Effector memory CD8-positive, alpha-beta T cell (primary cell): ENCODE data around the gene EPHA8.

ENCODE experiments used
- ATAC-seq: fragments of 150-1000 bp; cut with Tn5 transposase; replicated peaks from 2 replicates; pipeline ENCODE4 v1.10.0; 2021; ENCODE audit warnings: mild to moderate bottlenecking, moderate library complexity
- DNase-seq, 3 experiments: peaks; one replicate each; pipeline ENCODE4 v3.0.0; 2021
- H3K27ac Mint-ChIP-seq, 2 donors: one replicate each; pipeline ENCODE4 v1.8.0; 2022; ENCODE audit warnings: mild to moderate bottlenecking in 2 of 2, mixed read lengths in 2 of 2, moderate library complexity in 2 of 2
- H3K27me3 Mint-ChIP-seq, 2 donors: one replicate each; pipeline ENCODE4 v1.8.0; 2022; ENCODE audit warnings: mixed read lengths in 2 of 2
- H3K36me3 Mint-ChIP-seq: one replicate; pipeline ENCODE4 v1.8.0; 2022; ENCODE audit warnings: mild to moderate bottlenecking, moderate library complexity, mixed read lengths; ENCODE audit not compliant: insufficient read depth
- H3K4me1 Mint-ChIP-seq, 2 donors: one replicate each; pipeline ENCODE4 v1.8.0; 2022; ENCODE audit warnings: low read depth in 2 of 2, mixed read lengths in 2 of 2
- H3K4me3 Mint-ChIP-seq, 2 donors: one replicate each; pipeline ENCODE4 v1.8.0; 2022; ENCODE audit warnings: mild to moderate bottlenecking in 2 of 2, mixed read lengths in 2 of 2, moderate library complexity in 2 of 2
- H3K9me3 Mint-ChIP-seq, 2 donors: one replicate each; pipeline ENCODE4 v1.8.0; 2022; ENCODE audit warnings: mixed read lengths in 2 of 2

EPHA8 gene

DNA sequence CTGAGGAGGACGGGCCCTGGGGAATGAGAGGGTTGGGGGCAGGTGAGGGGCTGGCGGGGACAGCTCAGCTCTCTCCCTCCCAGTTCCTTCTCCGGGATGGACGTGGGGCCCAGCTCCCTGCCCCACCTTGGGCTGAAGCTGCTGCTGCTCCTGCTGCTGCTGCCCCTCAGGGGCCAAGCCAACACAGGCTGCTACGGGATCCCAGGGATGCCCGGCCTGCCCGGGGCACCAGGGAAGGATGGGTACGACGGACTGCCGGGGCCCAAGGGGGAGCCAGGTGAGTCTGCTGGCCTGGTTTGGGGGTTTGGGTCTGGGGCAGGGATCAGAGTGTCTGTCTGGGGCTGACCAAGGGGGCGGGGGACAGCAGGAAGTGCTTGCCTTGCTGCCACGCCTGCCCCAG is 80.6 kb downstream of the EPHA8 start:
- DNase-seq = no peak
- H3K4me1 Mint-ChIP-seq = no peaks in the 10 kb centered on the region
- no peak overlapping the region for H3K4me3 Mint-ChIP-seq
- H3K36me3 Mint-ChIP-seq = no peaks in the 10 kb centered on the region
- H3K27me3 Mint-ChIP-seq = peaks cover 20 to 75% of the 10 kb centered on the region in 2 donors
- no peak for ATAC-seq
- no peak overlapping the region for H3K27ac Mint-ChIP-seq
- H3K9me3 Mint-ChIP-seq = no peaks in the 10 kb centered on the region

DNA sequence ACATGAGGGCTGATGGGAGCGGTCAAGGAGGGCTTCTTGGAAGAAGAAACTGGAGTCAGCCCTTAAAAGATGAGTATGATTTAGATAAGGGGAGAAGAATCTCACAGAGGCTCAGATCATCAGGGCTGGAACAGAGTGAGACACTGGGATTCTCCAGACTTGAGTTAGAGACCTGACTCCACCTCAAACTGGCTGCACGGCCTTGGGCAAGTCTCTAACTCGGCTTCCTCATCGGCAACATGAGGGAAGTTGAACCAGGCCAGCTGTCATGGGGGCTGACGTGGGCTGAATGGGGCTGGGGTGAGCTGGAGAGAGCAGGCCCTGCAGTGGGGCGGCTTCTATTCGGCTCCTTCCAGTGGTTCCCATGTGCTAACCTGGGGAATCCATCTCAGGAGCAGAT is 82.6 kb downstream of the EPHA8 start:
- Mint-ChIP-seq H3K9me3 (no peaks in the 10 kb centered on the region), H3K27ac (no peak overlapping the region), H3K4me1 (no peaks in the 10 kb centered on the region), H3K27me3 (peaks cover 20 to 70% of the 10 kb centered on the region in 2 donors), H3K4me3 (no peak overlapping the region), H3K36me3 (no peaks in the 10 kb centered on the region)
- DNase-seq = no peak
- no peak for ATAC-seq

DNA sequence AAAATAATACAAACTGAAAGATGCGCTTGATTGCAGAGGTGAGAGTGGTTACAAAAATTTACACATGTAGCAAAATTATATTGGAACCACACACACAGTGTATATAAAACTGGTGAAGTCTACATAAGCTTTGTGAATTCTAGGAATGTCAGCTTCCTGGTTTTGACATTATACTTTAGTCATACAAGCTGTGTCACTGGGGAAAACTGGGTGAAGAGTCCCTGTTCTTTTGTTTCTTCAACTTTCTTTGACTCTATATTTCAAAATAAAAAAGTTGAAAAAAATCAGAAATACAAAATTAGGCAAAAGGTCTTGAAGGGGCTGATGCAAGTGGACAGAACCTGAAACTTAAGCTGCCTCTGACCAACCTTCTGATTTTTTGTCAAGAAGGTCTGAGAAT is 83.1 kb downstream of the EPHA8 start:
- ATAC-seq (no peak), DNase-seq (no peak)
- H3K4me1 Mint-ChIP-seq = no peaks in the 10 kb centered on the region
- H3K27ac Mint-ChIP-seq = no peak overlapping the region
- H3K27me3 Mint-ChIP-seq = peaks cover 20 to 72% of the 10 kb centered on the region in 2 donors
- H3K36me3 Mint-ChIP-seq = no peaks in the 10 kb centered on the region
- no peaks in the 10 kb centered on the region for H3K9me3 Mint-ChIP-seq
- H3K4me3 Mint-ChIP-seq = no peak overlapping the region

DNA sequence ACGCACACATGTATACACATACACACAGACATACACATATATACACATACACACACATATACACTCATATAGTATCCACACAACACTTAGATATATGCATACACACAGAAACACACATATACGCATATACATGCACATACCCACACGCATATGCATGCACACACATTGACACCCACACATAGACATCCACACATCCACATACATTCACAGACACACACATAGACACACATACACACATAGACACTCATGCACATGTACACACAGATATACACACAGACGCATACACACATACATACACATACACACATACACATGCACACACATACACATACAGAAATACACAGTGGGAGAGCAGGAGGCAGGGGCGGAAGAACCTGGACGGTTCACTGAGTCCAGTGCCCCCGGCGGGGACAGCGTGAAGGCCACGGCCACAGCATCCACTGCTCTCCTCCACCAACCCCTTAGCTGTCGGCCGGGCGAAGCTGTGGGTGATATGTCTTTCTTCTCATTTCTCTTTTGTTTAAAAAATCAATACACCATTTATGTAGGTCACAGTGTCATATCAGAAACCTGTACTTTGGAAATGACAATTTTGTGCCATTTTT is 86.9 kb downstream of the EPHA8 start:
- Mint-ChIP-seq H3K9me3 (no peaks in the 10 kb centered on the region), H3K27ac (no peak overlapping the region), H3K27me3 (peaks cover 17 to 63% of the 10 kb centered on the region in 2 donors), H3K4me3 (no peak overlapping the region), H3K4me1 (no peaks in the 10 kb centered on the region), H3K36me3 (no peaks in the 10 kb centered on the region)
- no peak for ATAC-seq
- no peak for DNase-seq

DNA sequence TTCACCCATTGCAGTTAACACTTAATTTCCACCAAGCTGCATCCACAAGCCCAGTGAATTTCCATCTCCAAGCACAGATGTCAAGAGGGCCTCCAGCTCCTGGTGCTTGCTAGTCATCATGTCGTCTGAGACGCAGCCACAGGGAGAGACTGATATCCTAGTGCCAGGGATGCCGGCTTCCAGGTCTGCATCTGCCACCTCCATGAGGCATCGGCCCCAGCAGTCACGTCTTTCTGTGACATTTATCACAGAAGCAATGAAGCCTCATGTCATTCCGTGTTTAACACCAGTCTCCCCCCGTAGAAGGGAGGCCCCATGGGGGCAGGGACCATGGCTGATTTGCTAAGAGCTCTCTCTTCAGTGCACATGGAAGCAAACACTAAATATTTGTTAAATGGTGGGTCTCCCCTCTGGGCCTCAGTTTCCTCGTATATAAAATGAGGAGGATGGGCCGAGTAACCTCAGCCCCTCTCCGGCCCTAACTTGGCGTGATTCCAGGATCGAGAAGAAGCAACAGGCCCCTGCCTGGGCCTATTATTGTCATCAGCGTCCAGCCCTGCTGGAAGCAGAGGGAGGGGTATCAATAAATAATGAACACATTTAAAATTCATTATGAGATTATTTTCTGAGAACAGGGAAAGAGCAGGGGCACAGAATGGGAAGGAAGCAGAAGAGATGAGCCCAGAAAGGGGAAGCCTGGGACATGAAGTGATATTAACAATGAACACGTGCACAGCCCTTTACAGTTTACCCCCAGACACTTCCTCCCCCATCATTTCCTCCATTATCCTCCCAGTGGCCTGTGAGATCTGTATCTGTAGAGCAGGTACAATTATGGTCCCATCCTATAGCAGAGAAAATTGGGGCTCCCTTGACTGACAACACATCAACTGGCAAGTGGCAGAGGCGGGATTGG is 88.9 kb downstream of the EPHA8 start:
- Mint-ChIP-seq H3K4me3 (no peak overlapping the region), H3K27ac (no peak overlapping the region), H3K9me3 (no peaks in the 10 kb centered on the region), H3K27me3 (peaks cover 16 to 70% of the 10 kb centered on the region in 2 donors), H3K4me1 (no peaks in the 10 kb centered on the region), H3K36me3 (no peaks in the 10 kb centered on the region)
- ATAC-seq (no peak), DNase-seq (no peak)

DNA sequence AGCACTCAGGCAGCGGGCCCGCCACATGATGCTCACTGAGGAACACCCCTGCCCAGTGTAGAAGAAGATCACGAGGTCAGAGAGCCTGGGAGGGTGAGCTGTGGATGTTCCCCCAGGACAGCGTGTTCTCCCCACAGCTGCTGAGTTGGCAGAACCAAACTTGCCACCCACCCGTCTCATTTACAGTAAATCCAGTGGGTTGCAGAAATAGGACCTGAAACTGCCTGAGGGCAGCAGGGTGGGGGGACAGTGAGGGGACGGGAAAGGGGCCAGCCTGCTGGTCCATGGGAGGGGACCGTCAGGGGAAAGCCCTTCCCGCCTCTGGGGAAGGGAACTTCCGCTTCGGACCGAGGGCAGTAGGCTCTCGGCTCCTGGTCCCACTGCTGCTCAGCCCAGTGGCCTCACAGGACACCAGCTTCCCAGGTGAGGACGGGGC is 89.6 kb downstream of the EPHA8 start, which contains the start of gene C1QB:
Gene C1QB, plus strand, starts transcription at position 356 of the 436 bp plus-strand sequence. CDS start 6,227 bp downstream, outside the sequence.
- H3K27ac Mint-ChIP-seq = no peak within 1 kb of the TSS
- H3K36me3 Mint-ChIP-seq = no peaks in the 10 kb centered on the region
- DNase-seq (no peak), ATAC-seq (no peak)
- no peaks in the 10 kb centered on the region for H3K9me3 Mint-ChIP-seq
- no peak within 1 kb of the TSS for H3K4me3 Mint-ChIP-seq
- peaks cover 16 to 70% of the 10 kb centered on the region in 2 donors for H3K27me3 Mint-ChIP-seq
- no peaks in the 10 kb centered on the region for H3K4me1 Mint-ChIP-seq
